COLO668 (cell line): ENCODE measurements around the gene GOLGA8B.
"Not testable (repeated sequence)": the region's sequence is repeated elsewhere in the genome, so short reads cannot be mapped to it uniquely, and the experiment has no call there.

Experiments used
- DNase-seq: peaks from one replicate; lab custom pipeline; 2025; ENCODE audit not compliant: unreplicated experiment; lab: John Stamatoyannopoulos, UW

Gene GOLGA8B

GRCh38 chr15:34598799-34599585, 15.5 kb upstream of the GOLGA8B start:
- no peak for DNase-seq

- DNase-seq: no peak
Observed at GRCh38 chr15:34597316-34597715, 13.9 kb upstream of the GOLGA8B start.

- no peak for DNase-seq
Observed at GRCh38 chr15:34594361-34594760, 10.9 kb upstream of the GOLGA8B start.

- no peak for DNase-seq
Observed at GRCh38 chr15:34591306-34591705, 7.9 kb upstream of the GOLGA8B start.

GRCh38 chr15:34588046-34588674, 4.7 kb upstream of the GOLGA8B start:
- DNase-seq: peak; percentile 22

- not testable (repeated sequence) for DNase-seq
Observed at GRCh38 chr15:34585966-34586365, 2.5 kb upstream of the GOLGA8B start.

- DNase-seq: no peak
Observed at GRCh38 chr15:34584996-34585395, 1.5 kb upstream of the GOLGA8B start.

- no peak for DNase-seq
Observed at GRCh38 chr15:34584330-34584668, 848 bp upstream of the GOLGA8B start.

- DNase-seq: peak; percentile 46
Observed at GRCh38 chr15:34582461-34583371, 735 bp downstream of the GOLGA8B start.

- not testable (repeated sequence) for DNase-seq
Observed at GRCh38 chr15:34581687-34582460, 1.6 kb downstream of the GOLGA8B start.

GRCh38 chr15:34581043-34581365, 2.4 kb downstream of the GOLGA8B start:
- DNase-seq: no peak

GRCh38 chr15:34580251-34581042, 3.0 kb downstream of the GOLGA8B start:
- DNase-seq: not testable (repeated sequence)

- no peak for DNase-seq
Observed at GRCh38 chr15:34578283-34578674, 5.2 kb downstream of the GOLGA8B start.

- not testable (repeated sequence) for DNase-seq
Observed at GRCh38 chr15:34577658-34578282, 5.7 kb downstream of the GOLGA8B start.

- not testable (repeated sequence) for DNase-seq
Observed at GRCh38 chr15:34575035-34575434, 8.4 kb downstream of the GOLGA8B start.

- not testable (repeated sequence) for DNase-seq
Observed at GRCh38 chr15:34572921-34573320, 10.5 kb downstream of the GOLGA8B start.

- not testable (repeated sequence) for DNase-seq
Observed at GRCh38 chr15:34572019-34572641, 11.3 kb downstream of the GOLGA8B start.

- not testable (repeated sequence) for DNase-seq
Observed at GRCh38 chr15:34569670-34570396, 13.6 kb downstream of the GOLGA8B start.

GRCh38 chr15:34567174-34567573, 16.3 kb downstream of the GOLGA8B start:
- not testable (repeated sequence) for DNase-seq
